Endodermal cell (in vitro differentiated cells): Measurements from ENCODE around the gene GALNT5. TPM values are rescaled to one million over a fixed set of nuclear protein-coding genes. Genes with fewer than 3 reads are reported as not detected.

ENCODE experiments used
- DNase-seq: peaks from one replicate; pipeline ENCODE4 v3.0.0-alpha.2; 2017
- H3K27ac ChIP-seq: 2 replicates; pipeline ENCODE4 v1.5.1; 2013; ENCODE audit warnings: mild to moderate bottlenecking, low read depth, low read length, moderate library complexity
- H3K27me3 ChIP-seq: 2 replicates; pipeline ENCODE4 v1.6.1; 2013; ENCODE audit warnings: mild to moderate bottlenecking, low read length, moderate library complexity; ENCODE audit not compliant: insufficient read depth, control insufficient read depth, poor library complexity, severe bottlenecking
- H3K36me3 ChIP-seq: 2 replicates; pipeline ENCODE4 v1.7.0; 2013; ENCODE audit warnings: mild to moderate bottlenecking, low read length, moderate library complexity; ENCODE audit not compliant: control insufficient read depth, insufficient read depth
- H3K4me1 ChIP-seq: one replicate; pipeline ENCODE4 v1.7.0; 2013; ENCODE audit warnings: low read length; ENCODE audit not compliant: control insufficient read depth, insufficient read depth
- H3K4me3 ChIP-seq: 2 replicates; pipeline ENCODE4 v1.5.1; 2013; ENCODE audit warnings: mild to moderate bottlenecking, low read length, moderate library complexity
- H3K9ac ChIP-seq: 2 replicates; pipeline ENCODE4 v1.6.1; 2013; ENCODE audit warnings: mild to moderate bottlenecking, low read length, moderate library complexity; ENCODE audit not compliant: poor library complexity, severe bottlenecking; ENCODE audit errors: extremely low read depth
- H3K9me3 ChIP-seq: 2 replicates; pipeline ENCODE4 v1.6.1; 2013; ENCODE audit warnings: mild to moderate bottlenecking, low read length, moderate library complexity; ENCODE audit not compliant: control insufficient read depth
- H3K27ac Mint-ChIP-seq: 2 replicates; pipeline ENCODE4 v1.8.0; 2020; ENCODE audit warnings: mixed read lengths
- H3K27me3 Mint-ChIP-seq: 2 replicates; pipeline ENCODE4 v1.8.0; 2021; ENCODE audit warnings: mild to moderate bottlenecking, mixed read lengths; ENCODE audit not compliant: insufficient read depth
- H3K36me3 Mint-ChIP-seq: 2 replicates; pipeline ENCODE4 v1.8.0; 2020; ENCODE audit warnings: low read depth, mixed read lengths
- H3K4me1 Mint-ChIP-seq: 2 replicates; pipeline ENCODE4 v1.8.0; 2020; ENCODE audit warnings: mixed read lengths
- H3K4me3 Mint-ChIP-seq: 2 replicates; pipeline ENCODE4 v1.8.0; 2020; ENCODE audit warnings: mild to moderate bottlenecking, moderate library complexity, mixed read lengths
- H3K9me3 Mint-ChIP-seq: 2 replicates; pipeline ENCODE4 v1.8.0; 2020; ENCODE audit warnings: mild to moderate bottlenecking, mixed read lengths
- WGBS, 2 experiments: methylation state at CpG; one replicate each; pipeline versions ENCODE4 v1.1.5 to v1.1.7; 2013; ENCODE audit warnings: missing lambda C conversion rate in 2 of 2, mixed read lengths in 1 of 2; ENCODE audit not compliant: insufficient coverage in 1 of 2, insufficient read length in 1 of 2; 5-methylcytosine and 5-hydroxymethylcytosine counted together
- total RNA-seq, 2 donors: library from RNA; stranded (reverse); fragmentation: NEBNext Ultra II Directional in 1 of 2; extraction: Animal tissue kit (Norgen Biotek cat#: 25700) in 1 of 2; gene quantifications; 2 replicates in 1 of 2; 3 replicates in 1 of 2; pipeline ENCODE4 v1.2.1, GENCODE V29; 2021
- TF ChIP-seq, protein P1 (sequence below): fragments of 200-600 bp; sonication (generic); conservative IDR thresholded peaks from 2 replicates; pipeline ENCODE4 v1.5.0; 2021; ENCODE audit warnings: antibody characterized with exemption, mild to moderate bottlenecking

The GALNT5 gene
- total RNA-seq, 2 donors from 2014 or later, result 0.11 TPM; not detected in 1

DNA sequence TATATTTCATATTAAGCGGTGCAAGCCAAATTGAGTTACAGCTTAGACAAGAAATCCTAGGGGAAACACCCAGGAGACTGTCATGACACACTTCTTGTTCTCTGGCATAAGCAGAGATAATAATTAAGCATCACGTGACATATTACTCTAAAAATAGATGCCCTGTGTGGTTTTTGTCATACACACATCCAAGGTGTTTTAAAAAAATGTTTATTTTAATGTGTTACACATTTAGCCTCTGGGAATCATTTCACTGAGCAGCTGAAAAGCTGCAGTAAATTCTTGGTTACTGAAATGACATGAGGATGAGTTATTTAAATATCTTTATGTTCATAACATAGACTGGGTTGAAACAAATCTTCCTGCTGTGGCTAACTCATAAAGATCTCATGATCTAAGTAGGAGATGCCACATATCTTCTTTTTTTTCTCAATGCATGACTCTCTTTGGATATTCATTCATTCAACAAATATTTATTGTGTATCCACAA is 106.2 kb downstream of the GALNT5 start:
- no peaks in the 10 kb centered on the region for H3K36me3 ChIP-seq
- TF ChIP-seq, protein P1, sequence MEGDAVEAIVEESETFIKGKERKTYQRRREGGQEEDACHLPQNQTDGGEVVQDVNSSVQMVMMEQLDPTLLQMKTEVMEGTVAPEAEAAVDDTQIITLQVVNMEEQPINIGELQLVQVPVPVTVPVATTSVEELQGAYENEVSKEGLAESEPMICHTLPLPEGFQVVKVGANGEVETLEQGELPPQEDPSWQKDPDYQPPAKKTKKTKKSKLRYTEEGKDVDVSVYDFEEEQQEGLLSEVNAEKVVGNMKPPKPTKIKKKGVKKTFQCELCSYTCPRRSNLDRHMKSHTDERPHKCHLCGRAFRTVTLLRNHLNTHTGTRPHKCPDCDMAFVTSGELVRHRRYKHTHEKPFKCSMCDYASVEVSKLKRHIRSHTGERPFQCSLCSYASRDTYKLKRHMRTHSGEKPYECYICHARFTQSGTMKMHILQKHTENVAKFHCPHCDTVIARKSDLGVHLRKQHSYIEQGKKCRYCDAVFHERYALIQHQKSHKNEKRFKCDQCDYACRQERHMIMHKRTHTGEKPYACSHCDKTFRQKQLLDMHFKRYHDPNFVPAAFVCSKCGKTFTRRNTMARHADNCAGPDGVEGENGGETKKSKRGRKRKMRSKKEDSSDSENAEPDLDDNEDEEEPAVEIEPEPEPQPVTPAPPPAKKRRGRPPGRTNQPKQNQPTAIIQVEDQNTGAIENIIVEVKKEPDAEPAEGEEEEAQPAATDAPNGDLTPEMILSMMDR, result no peak
- H3K9ac ChIP-seq, result no peak overlapping the region
- no peaks in the 10 kb centered on the region for H3K4me1 ChIP-seq
- H3K36me3 Mint-ChIP-seq, result peaks cover 7% of the 10 kb centered on the region
- peaks cover 31% of the 10 kb centered on the region for H3K9me3 Mint-ChIP-seq
- no peaks in the 10 kb centered on the region for H3K27me3 ChIP-seq
- H3K4me3 ChIP-seq, result no peak overlapping the region
- 89% methylated on average over 2 of the region's 2 CpGs; no CpG with 5 or more reads in 1 of the 2 experiments for WGBS, 2 experiments
- no peaks in the 10 kb centered on the region for H3K4me1 Mint-ChIP-seq
- H3K4me3 Mint-ChIP-seq, result no peak overlapping the region
- no peak for DNase-seq
- no peak overlapping the region for H3K27ac Mint-ChIP-seq
- H3K27me3 Mint-ChIP-seq, result no peaks in the 10 kb centered on the region
- no peak overlapping the region for H3K27ac ChIP-seq
- H3K9me3 ChIP-seq, result peaks cover 19% of the 10 kb centered on the region

Other genes with a start within 250 kb of the GALNT5 start
- gene ERMN, start 68.1 kb downstream of the GALNT5 start, total RNA-seq, result under 1 TPM; 0.55 to 0.68 TPM
- under 1 TPM in 1 of 2 donors, not detected in 1; 0.31 TPM for gene CYTIP, start 186.4 kb downstream of the GALNT5 start, total RNA-seq